Measurements from ENCODE around the gene GRB14. TPM values are rescaled to one million over a fixed set of nuclear protein-coding genes. Genes with fewer than 3 reads are reported as not detected.

Gene GRB14
- total RNA-seq, 1 donor from 2014 or later = 3.2 TPM

DNA sequence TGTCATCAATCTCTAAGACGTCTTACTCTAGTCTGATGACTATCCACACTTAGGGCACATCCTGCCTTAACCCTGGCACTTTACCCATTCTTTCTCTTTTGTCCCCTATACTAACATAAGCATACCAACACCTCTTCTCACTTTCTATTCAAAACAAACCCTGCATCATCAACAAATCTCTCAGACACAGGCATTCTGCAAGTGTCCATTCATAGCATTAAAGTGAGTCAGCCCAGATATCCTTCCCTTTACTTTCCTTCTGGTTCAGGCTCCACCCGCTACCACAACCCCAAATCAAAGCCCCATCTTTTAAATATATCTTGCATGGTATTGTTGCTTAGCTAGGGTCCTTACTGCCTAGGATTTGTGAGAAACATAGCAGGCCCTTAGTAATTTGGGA lies 3.8 kb downstream of the GRB14 start:
- no peak for DNase-seq (ENCODE audit: extremely low read depth, low read depth, low spot score)

DNA sequence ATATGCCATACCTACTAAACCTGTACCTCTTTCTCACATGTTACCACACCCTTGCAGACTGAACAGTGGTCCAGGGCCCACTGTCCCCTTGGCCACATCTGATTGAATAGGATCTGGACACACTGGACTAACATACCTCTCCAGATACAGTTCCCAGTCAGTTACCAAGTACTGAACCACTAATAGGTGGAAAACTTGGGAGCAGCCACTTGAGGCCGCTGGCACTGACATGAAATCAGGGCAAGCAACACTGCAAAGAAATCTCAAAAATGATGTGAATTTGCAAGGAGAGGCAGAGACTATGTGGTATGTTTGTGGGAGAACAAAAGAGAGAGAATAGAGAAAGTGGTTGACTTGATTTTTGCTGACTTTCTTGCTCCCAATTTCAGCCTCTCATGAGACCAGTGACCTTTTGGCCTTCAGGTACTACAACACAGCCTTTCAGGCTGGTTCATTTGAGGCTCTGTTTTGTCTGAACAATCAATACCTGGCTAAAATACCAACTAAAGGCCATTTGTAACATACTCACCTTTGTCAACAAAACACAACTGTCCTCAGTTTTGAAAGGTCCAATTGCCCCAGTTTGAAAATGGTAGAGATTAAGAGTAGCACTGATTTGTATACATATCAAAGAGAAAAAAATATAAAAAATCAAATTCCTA lies 7.8 kb downstream of the GRB14 start:
- no peak for DNase-seq (ENCODE audit: extremely low read depth, low read depth, low spot score)

- no peak for DNase-seq (ENCODE audit: extremely low read depth, low read depth, low spot score)
These were observed 11.5 kb downstream of the GRB14 start for GRCh38 chr2:164609790-164610189.

- DNase-seq (ENCODE audit: extremely low read depth, low read depth, low spot score) = no peak
These were observed 14.7 kb downstream of the GRB14 start for GRCh38 chr2:164606557-164606956.

- DNase-seq (ENCODE audit: extremely low read depth, low read depth, low spot score) = no peak
These were observed 16.0 kb downstream of the GRB14 start for GRCh38 chr2:164605295-164605694.

GRCh38 chr2:164600763-164601162 lies 20.5 kb downstream of the GRB14 start:
- DNase-seq (ENCODE audit: extremely low read depth, low read depth, low spot score) = no peak

GRCh38 chr2:164599954-164600589 lies 21.2 kb downstream of the GRB14 start:
- DNase-seq (ENCODE audit: extremely low read depth, low read depth, low spot score) = peak; percentile 86

- no peak for DNase-seq (ENCODE audit: extremely low read depth, low read depth, low spot score)
These were observed 23.3 kb downstream of the GRB14 start for GRCh38 chr2:164597983-164598382.

DNA sequence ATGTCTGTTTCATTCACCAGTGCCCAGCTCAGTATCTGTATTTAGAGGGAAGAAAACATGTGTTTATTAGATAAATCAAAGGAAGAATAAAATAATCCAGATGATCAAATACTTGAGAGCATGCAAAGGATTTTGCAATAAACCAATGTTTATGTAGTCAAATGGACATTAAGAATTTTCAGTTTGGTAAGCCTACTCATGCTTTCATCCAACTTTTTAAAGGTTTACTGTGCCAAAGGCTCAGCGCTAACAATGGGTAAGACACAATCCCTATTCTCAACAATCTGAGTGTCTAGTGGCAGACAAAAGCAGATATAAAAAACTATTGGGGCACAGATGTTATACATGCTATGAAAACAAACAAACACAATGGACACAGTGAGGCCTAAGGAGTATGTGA lies 26.3 kb downstream of the GRB14 start:
- no peak for DNase-seq (ENCODE audit: extremely low read depth, low read depth, low spot score)

- DNase-seq (ENCODE audit: extremely low read depth, low read depth, low spot score) = no peak
These were observed 27.3 kb downstream of the GRB14 start for GRCh38 chr2:164593959-164594358.

DNA sequence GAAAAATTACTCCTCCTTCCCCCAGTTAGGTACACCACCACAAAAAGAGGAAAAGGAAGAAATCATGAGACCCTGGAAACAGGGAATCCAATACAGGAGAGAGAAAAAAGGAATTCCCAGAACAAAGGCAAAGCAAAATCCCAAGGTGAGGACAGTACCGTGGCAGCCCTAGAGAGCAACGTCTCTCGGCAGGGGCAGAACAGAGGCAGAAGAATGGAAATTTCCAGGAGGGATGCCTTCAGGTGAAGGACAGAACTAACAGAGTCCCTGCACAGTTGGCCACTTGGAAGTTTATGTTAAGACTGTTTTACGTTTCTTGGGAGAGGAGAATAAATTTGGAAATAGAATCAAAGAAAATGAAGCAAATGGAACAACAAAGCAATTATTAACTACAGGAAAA lies 27.7 kb downstream of the GRB14 start:
- DNase-seq (ENCODE audit: extremely low read depth, low read depth, low spot score) = no peak

DNA sequence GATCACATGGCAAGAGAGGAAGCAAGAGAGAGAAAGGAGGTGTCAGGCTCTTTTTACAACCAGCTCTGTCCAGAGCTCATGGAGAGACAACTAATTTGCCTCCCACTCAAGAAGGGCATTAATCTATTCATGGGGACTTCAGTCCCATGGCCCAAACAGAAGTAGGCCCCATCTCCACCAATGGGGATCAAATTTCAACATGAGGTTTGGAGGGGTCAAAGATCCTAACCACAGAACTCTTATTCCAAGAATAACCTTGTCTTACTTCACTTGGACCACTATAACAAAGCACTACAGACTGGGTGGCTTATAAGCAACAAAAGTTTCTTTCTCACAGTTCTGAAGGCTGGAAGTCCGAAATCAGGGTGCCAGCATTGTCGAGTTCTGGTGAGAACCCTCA lies 31.8 kb downstream of the GRB14 start:
- DNase-seq (ENCODE audit: extremely low read depth, low read depth, low spot score) = no peak

DNA sequence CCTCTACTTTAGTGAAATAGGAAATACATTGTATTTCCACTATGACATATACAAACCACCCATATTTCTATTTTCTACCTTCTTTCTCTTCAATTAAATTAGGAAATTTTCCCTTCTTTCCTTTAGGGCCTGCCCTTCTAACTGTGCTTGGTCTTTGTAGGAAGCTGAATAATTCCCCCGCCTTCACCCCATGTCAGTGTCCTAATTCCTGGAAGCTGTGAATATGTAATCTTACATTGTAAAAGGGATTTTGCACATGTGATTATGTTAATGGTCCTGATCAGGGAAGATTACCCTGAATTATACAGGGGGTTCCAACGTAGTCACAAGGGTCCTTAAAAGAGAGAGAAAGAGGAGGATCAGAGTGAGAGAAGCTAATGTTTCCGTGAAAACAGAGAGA lies 40.2 kb downstream of the GRB14 start:
- DNase-seq (ENCODE audit: extremely low read depth, low read depth, low spot score) = no peak

- no peak for DNase-seq (ENCODE audit: extremely low read depth, low read depth, low spot score)
These were observed 46.4 kb downstream of the GRB14 start for GRCh38 chr2:164574931-164575330.

- no peak for DNase-seq (ENCODE audit: extremely low read depth, low read depth, low spot score)
These were observed 50.8 kb downstream of the GRB14 start for GRCh38 chr2:164570475-164570874.

DNA sequence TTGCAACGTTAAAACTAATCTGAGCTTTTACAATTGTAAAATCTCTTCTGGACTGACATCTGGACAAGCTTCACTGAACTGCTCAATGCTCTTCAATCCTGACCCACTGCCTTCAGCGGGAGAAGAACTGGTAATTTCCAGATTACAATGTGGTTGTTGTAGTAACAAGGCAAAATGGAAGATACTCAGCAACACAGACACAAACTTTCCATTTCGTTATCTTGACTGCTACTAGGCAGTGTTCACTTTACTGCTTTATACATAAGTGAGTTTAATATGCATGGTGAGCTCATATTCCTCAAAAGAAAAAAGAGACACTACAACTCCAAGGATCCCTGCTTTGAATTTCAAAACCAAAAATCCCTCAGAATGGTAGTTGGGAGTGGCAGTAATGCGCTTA lies 51.9 kb downstream of the GRB14 start:
- no peak for DNase-seq (ENCODE audit: extremely low read depth, low read depth, low spot score)

DNA sequence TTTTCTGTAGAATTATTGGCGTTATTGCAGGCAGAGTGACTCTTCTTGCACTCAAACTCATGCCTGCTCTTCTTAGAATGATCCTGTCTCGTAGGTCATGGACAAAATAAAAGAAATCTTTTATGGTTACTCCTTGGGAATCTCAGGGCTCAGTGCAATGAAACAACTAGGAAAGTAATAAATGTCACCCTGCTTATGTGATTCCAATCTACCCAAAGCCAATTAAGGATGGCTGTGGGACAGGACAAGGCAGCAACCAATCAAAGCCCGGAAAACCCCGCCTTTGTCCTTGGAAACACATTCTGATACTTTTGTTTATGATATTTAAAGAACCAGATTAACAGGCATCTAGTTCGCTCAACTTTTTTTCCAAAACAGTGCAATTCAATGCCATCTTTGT lies 53.0 kb downstream of the GRB14 start:
- no peak for DNase-seq (ENCODE audit: extremely low read depth, low read depth, low spot score)

DNA sequence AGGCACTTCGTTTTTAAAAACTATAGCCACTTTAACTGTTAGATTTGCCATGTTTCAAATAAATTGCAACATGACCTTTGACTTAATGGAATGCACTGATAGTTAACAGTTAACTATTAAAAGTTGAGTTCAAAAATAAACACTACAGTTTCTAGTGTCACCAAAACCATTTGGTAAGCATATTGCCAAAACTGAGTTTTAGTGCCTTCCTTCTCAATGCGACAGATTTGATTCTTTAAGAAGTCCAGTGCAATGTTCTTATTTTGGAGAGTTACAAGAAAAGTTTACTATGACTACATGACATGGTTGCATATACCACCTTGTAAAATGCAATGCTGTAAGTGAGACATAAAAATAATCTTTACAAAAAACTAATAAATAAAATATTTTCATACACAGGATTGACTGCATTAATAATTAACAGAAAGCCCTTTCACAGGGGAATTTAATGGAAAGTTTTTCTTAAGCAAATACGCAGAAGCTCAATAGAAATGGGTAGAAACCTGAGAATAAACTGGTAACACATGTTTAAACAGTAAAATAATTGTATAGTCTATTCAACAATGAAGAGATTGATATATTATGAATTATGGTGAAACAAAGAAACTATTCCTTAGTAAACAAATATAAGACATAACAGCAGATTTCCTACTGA lies 53.8 kb downstream of the GRB14 start:
- no peak for DNase-seq (ENCODE audit: extremely low read depth, low read depth, low spot score)

DNA sequence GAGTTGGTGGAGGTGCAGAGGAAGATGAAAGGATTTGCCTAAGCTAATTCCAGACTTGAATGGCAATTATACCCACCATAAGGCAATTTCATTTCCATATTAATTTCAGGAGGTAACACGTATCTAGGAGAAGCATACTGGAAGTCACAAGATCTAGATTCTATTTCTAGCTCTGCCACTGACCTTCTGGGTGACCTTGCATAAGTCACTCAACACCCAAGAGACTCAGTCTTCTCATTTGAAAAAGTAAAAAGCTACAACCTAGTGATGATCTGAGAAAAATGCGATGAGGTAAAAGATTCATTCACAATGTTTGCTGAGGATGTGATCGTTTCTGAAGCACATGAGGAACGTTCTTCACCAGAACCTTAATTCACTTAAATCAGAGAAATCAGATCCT lies 55.9 kb downstream of the GRB14 start:
- DNase-seq (ENCODE audit: extremely low read depth, low read depth, low spot score) = no peak

DNA sequence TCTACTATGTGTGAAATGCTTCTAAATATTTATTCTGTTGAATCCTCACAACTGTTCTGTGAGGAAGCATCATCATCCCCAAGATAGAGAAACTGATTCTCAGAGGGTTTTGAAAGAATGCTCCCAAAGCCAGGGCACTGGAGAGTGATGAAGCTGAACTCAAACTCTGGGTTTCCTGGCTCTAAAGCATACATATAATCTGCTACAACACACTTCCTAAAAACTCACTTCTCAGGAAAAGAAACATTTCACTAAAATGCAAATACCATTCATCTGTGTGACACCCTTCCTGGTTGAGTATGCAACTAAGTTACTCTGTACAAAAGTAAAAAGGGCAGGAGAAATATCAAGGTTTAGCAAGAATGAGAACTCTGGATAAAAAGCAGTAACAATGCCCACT lies 58.6 kb downstream of the GRB14 start:
- DNase-seq (ENCODE audit: extremely low read depth, low read depth, low spot score) = peak; percentile 47

- DNase-seq (ENCODE audit: extremely low read depth, low read depth, low spot score) = no peak
These were observed 59.3 kb downstream of the GRB14 start for GRCh38 chr2:164561991-164562390.

- DNase-seq (ENCODE audit: extremely low read depth, low read depth, low spot score) = no peak
These were observed 59.9 kb downstream of the GRB14 start for GRCh38 chr2:164561416-164561815.

All from glomerular endothelial cell (primary cell).